Measurements from ENCODE around the gene FBXO5.
"Not testable (repeated sequence)": the region's sequence is repeated elsewhere in the genome, so short reads cannot be mapped to it uniquely, and the experiment has no call there.

FBXO5 gene

GRCh38 chr6:152985300-152985699, 2.5 kb upstream of the FBXO5 start:
- not testable (repeated sequence) for DNase-seq

GRCh38 chr6:152984513-152984872, 1.7 kb upstream of the FBXO5 start:
- DNase-seq = no peak

- DNase-seq = no peak
These were observed 1.0 kb upstream of the FBXO5 start for GRCh38 chr6:152983637-152984512.

GRCh38 chr6:152981989-152982903, 595 bp downstream of the FBXO5 start:
- no peak for DNase-seq

- no peak for DNase-seq
These were observed 1.6 kb downstream of the FBXO5 start for GRCh38 chr6:152981219-152981618.

GRCh38 chr6:152980656-152981055, 2.2 kb downstream of the FBXO5 start:
- DNase-seq = no peak

- no peak for DNase-seq
These were observed 3.7 kb downstream of the FBXO5 start for GRCh38 chr6:152979116-152979515.

GRCh38 chr6:152978058-152978457, 4.8 kb downstream of the FBXO5 start:
- no peak for DNase-seq

- DNase-seq = no peak
These were observed 5.3 kb downstream of the FBXO5 start for GRCh38 chr6:152977556-152977955.

- DNase-seq = no peak
These were observed 6.1 kb downstream of the FBXO5 start for GRCh38 chr6:152976749-152977148.

- DNase-seq = peak; percentile 41
These were observed 7.5 kb downstream of the FBXO5 start for GRCh38 chr6:152975204-152975915.

GRCh38 chr6:152973916-152974315, 8.9 kb downstream of the FBXO5 start:
- DNase-seq = no peak

GRCh38 chr6:152969688-152970418, 13.0 kb downstream of the FBXO5 start:
- no peak for DNase-seq

- DNase-seq = not testable (repeated sequence)
These were observed 16.5 kb downstream of the FBXO5 start for GRCh38 chr6:152966168-152966894.

GRCh38 chr6:152959333-152959732, 23.5 kb downstream of the FBXO5 start:
- DNase-seq = no peak

- no peak for DNase-seq
These were observed 25.0 kb downstream of the FBXO5 start for GRCh38 chr6:152957796-152958195.

GRCh38 chr6:152954443-152954842, 28.4 kb downstream of the FBXO5 start:
- no peak for DNase-seq

GRCh38 chr6:152952866-152953509, 29.9 kb downstream of the FBXO5 start:
- no peak for DNase-seq

GRCh38 chr6:152952045-152952444, 30.8 kb downstream of the FBXO5 start:
- DNase-seq = no peak

GRCh38 chr6:152950240-152950639, 32.6 kb downstream of the FBXO5 start:
- no peak for DNase-seq

GRCh38 chr6:152948150-152948768, 34.6 kb downstream of the FBXO5 start:
- no peak for DNase-seq
